Activated T-helper 9 cell treated with anti-CD3 and anti-CD28 coated beads, Interleukin-2, amount 50 U/mL, for 16 hours (primary cell): Measurements from ENCODE around the gene TMA7.
"Not testable (repeated sequence)": the region's sequence is repeated elsewhere in the genome, so short reads cannot be mapped to it uniquely, and the experiment has no call there.

Experiments
- DNase-seq: peaks from one replicate; pipeline ENCODE4 v3.0.0-alpha.2; 2020; ENCODE audit warnings: low read depth

Gene TMA7

GRCh38 chr3:48439820-48440589, at the start of gene TMA7, which contains the start of gene CCDC51:
Gene TMA7, plus strand, starts transcription at chr3:48440257. Its CDS starts 40 bp downstream, at chr3:48440297.
Gene CCDC51, minus strand, starts transcription at chr3:48440119. Its CDS starts 4,991 bp downstream, at chr3:48435128.
- DNase-seq = peak; percentile 98

GRCh38 chr3:48394391-48394790, 45.7 kb upstream of the TMA7 start:
- DNase-seq = no peak

GRCh38 chr3:48395714-48396113, 44.3 kb upstream of the TMA7 start:
- no peak for DNase-seq

GRCh38 chr3:48397767-48398681, 42.0 kb upstream of the TMA7 start:
- no peak for DNase-seq

GRCh38 chr3:48398701-48399386, 41.2 kb upstream of the TMA7 start:
- DNase-seq = no peak

- no peak for DNase-seq
Observed at GRCh38 chr3:48399387-48400172, 40.5 kb upstream of the TMA7 start.

GRCh38 chr3:48400824-48401433, 39.1 kb upstream of the TMA7 start:
- peak; percentile 45 for DNase-seq

- not testable (repeated sequence) for DNase-seq
Observed at GRCh38 chr3:48401434-48401901, 38.6 kb upstream of the TMA7 start.

- DNase-seq = no peak
Observed at GRCh38 chr3:48402281-48402732, 37.8 kb upstream of the TMA7 start.

- no peak for DNase-seq
Observed at GRCh38 chr3:48402907-48403306, 37.1 kb upstream of the TMA7 start.

- DNase-seq = no peak
Observed at GRCh38 chr3:48403533-48404439, 36.3 kb upstream of the TMA7 start.

- DNase-seq = no peak
Observed at GRCh38 chr3:48404440-48405342, 35.4 kb upstream of the TMA7 start.

GRCh38 chr3:48405343-48405881, 34.6 kb upstream of the TMA7 start:
- no peak for DNase-seq

GRCh38 chr3:48405971-48406370, 34.1 kb upstream of the TMA7 start:
- DNase-seq = no peak

GRCh38 chr3:48406443-48407431, 33.3 kb upstream of the TMA7 start:
- DNase-seq = no peak

- DNase-seq = no peak
Observed at GRCh38 chr3:48407542-48408099, 32.4 kb upstream of the TMA7 start.

- DNase-seq = no peak
Observed at GRCh38 chr3:48408823-48409281, 31.2 kb upstream of the TMA7 start.
